ENCODE results near the gene BPIFB6.

The BPIFB6 gene

DNA sequence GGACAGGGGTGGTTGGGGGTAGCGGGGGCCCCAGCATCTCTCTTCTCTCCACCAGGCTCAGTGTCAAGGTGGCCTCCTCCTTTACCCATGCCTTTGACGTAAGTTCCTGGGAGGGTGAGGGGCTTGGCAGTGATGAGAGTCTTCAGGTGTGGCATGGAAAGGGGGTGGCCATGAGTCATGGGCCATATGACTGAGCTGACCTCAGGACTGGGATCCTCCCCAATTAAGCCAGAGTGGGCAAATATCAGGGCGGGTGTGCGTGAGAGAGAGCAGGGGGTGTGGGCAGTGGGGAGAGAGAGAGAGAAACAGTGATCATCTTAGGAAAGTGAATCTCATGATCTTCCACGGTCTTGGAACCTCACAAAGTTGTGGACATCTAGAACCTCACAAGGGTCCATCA, 39.8 kb downstream of the BPIFB6 start:
- no peak for DNase-seq (ENCODE audit: low read depth)
- TF ChIP-seq, protein P1, sequence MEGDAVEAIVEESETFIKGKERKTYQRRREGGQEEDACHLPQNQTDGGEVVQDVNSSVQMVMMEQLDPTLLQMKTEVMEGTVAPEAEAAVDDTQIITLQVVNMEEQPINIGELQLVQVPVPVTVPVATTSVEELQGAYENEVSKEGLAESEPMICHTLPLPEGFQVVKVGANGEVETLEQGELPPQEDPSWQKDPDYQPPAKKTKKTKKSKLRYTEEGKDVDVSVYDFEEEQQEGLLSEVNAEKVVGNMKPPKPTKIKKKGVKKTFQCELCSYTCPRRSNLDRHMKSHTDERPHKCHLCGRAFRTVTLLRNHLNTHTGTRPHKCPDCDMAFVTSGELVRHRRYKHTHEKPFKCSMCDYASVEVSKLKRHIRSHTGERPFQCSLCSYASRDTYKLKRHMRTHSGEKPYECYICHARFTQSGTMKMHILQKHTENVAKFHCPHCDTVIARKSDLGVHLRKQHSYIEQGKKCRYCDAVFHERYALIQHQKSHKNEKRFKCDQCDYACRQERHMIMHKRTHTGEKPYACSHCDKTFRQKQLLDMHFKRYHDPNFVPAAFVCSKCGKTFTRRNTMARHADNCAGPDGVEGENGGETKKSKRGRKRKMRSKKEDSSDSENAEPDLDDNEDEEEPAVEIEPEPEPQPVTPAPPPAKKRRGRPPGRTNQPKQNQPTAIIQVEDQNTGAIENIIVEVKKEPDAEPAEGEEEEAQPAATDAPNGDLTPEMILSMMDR (IDR thresholded peaks at IDR 0.05; ENCODE audit: insufficient read depth, low read depth, low read length, missing control alignments): no peak
- H3K4me3 ChIP-seq (ENCODE audit: low read depth, low read length): no peak overlapping the region

GRCh38 chr20:33072362-33072761, 40.9 kb downstream of the BPIFB6 start:
- DNase-seq (ENCODE audit: low read depth): no peak
- no peak overlapping the region for H3K4me3 ChIP-seq (ENCODE audit: low read depth, low read length)
- TF ChIP-seq, protein P1 (IDR thresholded peaks at IDR 0.05; ENCODE audit: insufficient read depth, low read depth, low read length, missing control alignments): no peak

GRCh38 chr20:33072813-33073212, 41.4 kb downstream of the BPIFB6 start:
- TF ChIP-seq, protein P1 (IDR thresholded peaks at IDR 0.05; ENCODE audit: insufficient read depth, low read depth, low read length, missing control alignments): no peak
- H3K4me3 ChIP-seq (ENCODE audit: low read depth, low read length): no peak overlapping the region
- DNase-seq (ENCODE audit: low read depth): no peak

DNA sequence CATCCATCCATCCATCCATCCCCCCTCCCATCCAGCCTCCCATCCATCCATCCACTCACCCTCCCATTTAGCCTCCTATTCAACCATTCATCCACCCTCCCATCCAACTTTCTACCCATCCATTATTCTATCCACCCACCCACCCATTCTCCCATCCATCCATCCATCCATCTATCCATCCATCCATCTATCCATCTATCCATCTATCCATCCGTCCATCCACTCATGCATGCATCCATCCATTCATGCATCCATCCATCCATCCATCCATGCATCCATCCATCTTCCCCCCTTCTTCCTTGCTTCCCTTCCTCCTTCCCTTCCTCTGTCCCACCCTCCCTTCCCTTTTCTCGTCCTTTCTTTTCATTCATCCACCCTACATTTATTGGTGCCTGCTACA, 43.2 kb downstream of the BPIFB6 start:
- TF ChIP-seq, protein P1 (IDR thresholded peaks at IDR 0.05; ENCODE audit: insufficient read depth, low read depth, low read length, missing control alignments): no peak
- no peak overlapping the region for H3K4me3 ChIP-seq (ENCODE audit: low read depth, low read length)
- no peak for DNase-seq (ENCODE audit: low read depth)

DNA sequence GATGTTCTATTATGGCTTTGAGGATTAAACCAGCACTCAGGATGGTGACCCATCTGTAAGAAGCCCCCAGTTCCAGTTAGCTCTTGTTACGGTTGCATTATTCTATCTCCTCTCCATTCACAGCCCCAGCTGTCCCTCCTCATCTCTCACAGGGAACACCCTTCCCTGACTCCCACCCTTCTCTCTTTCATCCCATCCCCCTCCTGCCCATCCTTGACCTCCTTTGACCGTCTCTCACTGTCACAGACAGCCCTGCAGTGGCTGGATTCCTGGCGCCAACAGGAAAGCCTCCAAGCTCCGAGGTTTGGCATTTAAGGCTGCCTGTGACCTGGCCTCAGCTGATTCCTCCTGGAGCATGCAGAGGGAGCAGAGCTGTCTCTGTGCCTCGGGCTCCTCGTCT, 43.8 kb downstream of the BPIFB6 start:
- no peak overlapping the region for H3K4me3 ChIP-seq (ENCODE audit: low read depth, low read length)
- DNase-seq (ENCODE audit: low read depth): no peak
- TF ChIP-seq, protein P1 (IDR thresholded peaks at IDR 0.05; ENCODE audit: insufficient read depth, low read depth, low read length, missing control alignments): no peak

DNA sequence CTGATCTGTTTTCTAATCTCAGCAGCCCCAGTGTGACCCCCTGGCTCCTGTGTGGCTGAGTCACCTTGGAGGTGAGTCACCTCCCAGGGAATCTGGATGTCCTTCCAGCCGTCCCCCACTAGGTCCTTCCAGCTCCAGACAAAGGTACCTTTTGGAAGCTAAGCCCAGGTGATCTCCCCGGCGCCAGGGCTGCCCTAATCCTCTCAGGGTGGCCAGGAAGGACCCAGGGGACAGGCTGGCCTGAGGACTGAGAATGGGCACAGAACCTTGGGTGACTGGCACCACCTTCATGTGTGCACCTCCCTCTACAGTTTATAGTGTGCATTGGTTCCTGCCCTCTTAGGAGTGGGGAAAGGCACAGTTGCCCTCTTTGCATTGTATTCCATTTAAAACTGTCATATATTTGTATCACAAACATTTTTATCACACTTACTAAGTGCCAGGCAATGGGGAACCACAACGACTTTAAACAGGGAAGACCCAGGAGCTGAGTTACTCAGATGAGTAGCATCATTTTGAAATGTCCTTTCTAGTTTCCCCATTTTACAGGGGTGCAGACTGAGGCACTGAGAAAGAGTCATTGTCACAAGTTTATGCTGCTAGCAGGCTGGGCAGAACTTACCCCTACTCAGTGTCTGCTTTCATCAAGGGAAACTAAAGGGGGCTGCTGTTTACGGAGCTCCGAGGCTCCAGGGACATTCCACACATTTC, 45.4 kb downstream of the BPIFB6 start:
- H3K4me3 ChIP-seq (ENCODE audit: low read depth, low read length): no peak overlapping the region
- no peak for DNase-seq (ENCODE audit: low read depth)
- TF ChIP-seq, protein P1 (IDR thresholded peaks at IDR 0.05; ENCODE audit: insufficient read depth, low read depth, low read length, missing control alignments): peak; percentile 24

DNA sequence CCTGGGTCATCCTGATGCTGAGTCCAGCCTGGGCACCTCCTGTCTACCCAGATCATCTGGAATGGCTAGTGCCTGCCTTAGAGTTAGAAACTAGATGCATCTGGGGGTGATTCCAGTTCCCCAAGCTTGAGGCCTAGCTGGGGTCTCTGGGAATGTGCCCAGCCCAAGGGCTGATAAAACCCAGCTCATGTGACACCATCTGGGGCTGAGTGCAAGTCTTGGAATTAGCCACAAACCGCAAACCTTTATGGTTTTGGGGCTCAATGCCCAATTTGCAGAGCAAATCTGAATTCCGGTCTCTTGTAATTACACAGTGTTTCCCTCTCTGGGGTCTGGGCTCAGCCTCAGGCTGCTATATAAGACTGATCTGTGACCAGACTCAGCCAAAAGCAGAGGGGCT, 47.8 kb downstream of the BPIFB6 start, which contains the start of gene BPIFB4:
BPIFB4 (plus strand) TSS at position 385 of the 400 bp plus-strand sequence. CDS start 1,884 bp downstream, outside the sequence.
- no peak within 1 kb of the TSS for H3K4me3 ChIP-seq (ENCODE audit: low read depth, low read length)
- TF ChIP-seq, protein P1 (IDR thresholded peaks at IDR 0.05; ENCODE audit: insufficient read depth, low read depth, low read length, missing control alignments): no peak
- no peak for DNase-seq (ENCODE audit: low read depth)
